ENCODE measurements around the gene LCE1C.

- no peak for TF ChIP-seq SRF (IDR thresholded peaks at IDR 0.05; ENCODE audit: low read depth, low read length)
- TF ChIP-seq CTCF (IDR thresholded peaks at IDR 0.05; ENCODE audit: control extremely low read depth in 1 of 3, insufficient read depth in 1 of 3, low read depth in 1 of 3, low read length in 3 of 3) = no peak
- TF ChIP-seq RBBP5 (IDR thresholded peaks at IDR 0.05; ENCODE audit: borderline replicate concordance, low read depth, low read length) = no peak
- TF ChIP-seq FOSL1 (IDR thresholded peaks at IDR 0.05; ENCODE audit: insufficient read depth, low read depth, low read length) = no peak
- TF ChIP-seq GABPA (IDR thresholded peaks at IDR 0.05; ENCODE audit: borderline replicate concordance, insufficient read depth, low read length) = no peak
- no peak for TF ChIP-seq SIN3A (conservative IDR thresholded peaks at IDR 0.05 in 1 of 2, IDR thresholded peaks at IDR 0.05 in 1 of 2; ENCODE audit: low read depth in 1 of 2, low read length in 2 of 2)
- TF ChIP-seq POLR2A (IDR thresholded peaks at IDR 0.05; ENCODE audit: control extremely low read depth in 1 of 2, low read depth in 2 of 2, low read length in 2 of 2) = no peak
- TF ChIP-seq E2F6 (IDR thresholded peaks at IDR 0.05) = no peak
- TF ChIP-seq POLR2AphosphoS5 (IDR thresholded peaks at IDR 0.05; ENCODE audit: low read depth, low read length) = no peak
- TF ChIP-seq EGR1 (IDR thresholded peaks at IDR 0.05; ENCODE audit: borderline replicate concordance, low read depth, low read length) = no peak
- TF ChIP-seq CREB1 (IDR thresholded peaks at IDR 0.05) = no peak
- no peak for TF ChIP-seq CHD1 (IDR thresholded peaks at IDR 0.05; ENCODE audit: low read depth, low read length)
Observed at GRCh38 chr1:152855661-152856060, 49.2 kb upstream of the LCE1C start.
